HG02798 (cell line): ENCODE data around the gene STX12.
"Not testable (repeated sequence)": the region's sequence is repeated elsewhere in the genome, so short reads cannot be mapped to it uniquely, and the experiment has no call there.

Experiments used
- ATAC-seq: cut with Tn5 transposase; IDR thresholded peaks from one replicate; pipeline ENCODE4 v1.9.1; 2021; ENCODE audit warnings: mild to moderate bottlenecking; ENCODE audit not compliant: unreplicated experiment, poor library complexity

The STX12 gene

GRCh38 chr1:27823784-27824183 lies 50.8 kb downstream of the STX12 start:
- ATAC-seq = no peak

- no peak for ATAC-seq
Measured at GRCh38 chr1:27824411-27824810, 51.4 kb downstream of the STX12 start.

GRCh38 chr1:27829339-27829960 lies 56.4 kb downstream of the STX12 start:
- ATAC-seq = not testable (repeated sequence)

GRCh38 chr1:27830621-27831440 lies 57.8 kb downstream of the STX12 start, which contains the start of gene PPP1R8:
TSS of gene PPP1R8 (plus strand) at chr1:27830782. CDS start at chr1:27830836, 54 bp downstream.
- peak; percentile 96 for ATAC-seq

GRCh38 chr1:27831568-27832410 lies 58.8 kb downstream of the STX12 start:
- no peak for ATAC-seq

- ATAC-seq = no peak
Measured at GRCh38 chr1:27832762-27833161, 59.7 kb downstream of the STX12 start.

- no peak for ATAC-seq
Measured at GRCh38 chr1:27833470-27833869, 60.5 kb downstream of the STX12 start.

- no peak for ATAC-seq
Measured at GRCh38 chr1:27835046-27835445, 62.0 kb downstream of the STX12 start.

GRCh38 chr1:27835501-27835900 lies 62.5 kb downstream of the STX12 start:
- ATAC-seq = no peak

- no peak for ATAC-seq
Measured at GRCh38 chr1:27849951-27850350, 76.9 kb downstream of the STX12 start.

- no peak for ATAC-seq
Measured at GRCh38 chr1:27855085-27855484, 82.1 kb downstream of the STX12 start.

GRCh38 chr1:27856561-27857343 lies 83.7 kb downstream of the STX12 start:
- ATAC-seq = no peak

- ATAC-seq = not testable (repeated sequence)
Measured at GRCh38 chr1:27857552-27857951, 84.5 kb downstream of the STX12 start.

GRCh38 chr1:27858072-27858948 lies 85.3 kb downstream of the STX12 start:
- peak; percentile 82 for ATAC-seq

GRCh38 chr1:27858949-27859576 lies 86.0 kb downstream of the STX12 start:
- ATAC-seq = no peak

GRCh38 chr1:27861436-27861835 lies 88.4 kb downstream of the STX12 start:
- ATAC-seq = no peak

- ATAC-seq = no peak
Measured at GRCh38 chr1:27862004-27862403, 89.0 kb downstream of the STX12 start.

GRCh38 chr1:27862671-27863537 lies 89.9 kb downstream of the STX12 start:
- ATAC-seq = no peak
